Cortex of kidney (tissue), 1 donor: ENCODE measurements around the gene UCHL3.

ENCODE experiments used
- DNase-seq: peaks from one replicate; lab custom pipeline; 2025; lab: John Stamatoyannopoulos, UW

Gene UCHL3

DNA sequence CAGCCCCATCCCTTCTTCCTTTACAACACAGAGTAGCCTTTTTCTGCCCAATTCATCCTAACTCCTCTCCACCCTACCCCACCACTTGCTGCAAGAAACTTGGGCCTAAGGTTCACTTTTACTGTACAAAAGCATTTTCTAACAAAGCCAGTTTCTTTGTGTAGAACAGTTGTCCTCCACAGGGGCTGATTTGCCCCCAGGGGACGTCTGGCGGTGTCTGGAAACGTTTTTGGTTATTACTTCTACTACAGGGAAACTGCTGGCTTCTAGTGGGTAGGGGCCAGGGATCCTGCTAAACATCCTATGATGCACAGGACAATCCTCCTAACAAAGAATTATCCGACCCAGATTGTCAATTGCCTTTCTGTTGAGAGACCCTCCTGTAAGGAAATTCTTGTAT, 79.2 kb downstream of the UCHL3 start:
- DNase-seq = no peak

DNA sequence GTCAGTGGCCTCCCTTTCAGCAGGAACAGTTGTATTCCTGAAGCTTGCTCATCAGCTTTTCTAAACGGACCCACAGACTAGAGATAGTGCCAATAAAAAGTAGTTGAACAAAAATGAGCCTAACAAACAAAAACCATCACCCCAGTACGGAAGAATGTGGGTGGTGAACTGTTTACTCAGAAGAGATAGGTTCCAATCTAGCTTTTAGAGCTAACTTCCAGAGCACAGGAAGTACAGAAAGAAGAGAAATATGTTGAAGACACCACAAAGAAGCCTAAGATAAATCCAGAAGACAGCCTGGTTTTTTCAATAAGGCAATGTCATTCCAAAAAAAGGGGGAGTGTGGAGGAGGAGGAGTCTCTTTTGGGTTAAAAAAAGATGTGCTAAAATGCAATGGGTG, 83.7 kb downstream of the UCHL3 start:
- DNase-seq = no peak

DNA sequence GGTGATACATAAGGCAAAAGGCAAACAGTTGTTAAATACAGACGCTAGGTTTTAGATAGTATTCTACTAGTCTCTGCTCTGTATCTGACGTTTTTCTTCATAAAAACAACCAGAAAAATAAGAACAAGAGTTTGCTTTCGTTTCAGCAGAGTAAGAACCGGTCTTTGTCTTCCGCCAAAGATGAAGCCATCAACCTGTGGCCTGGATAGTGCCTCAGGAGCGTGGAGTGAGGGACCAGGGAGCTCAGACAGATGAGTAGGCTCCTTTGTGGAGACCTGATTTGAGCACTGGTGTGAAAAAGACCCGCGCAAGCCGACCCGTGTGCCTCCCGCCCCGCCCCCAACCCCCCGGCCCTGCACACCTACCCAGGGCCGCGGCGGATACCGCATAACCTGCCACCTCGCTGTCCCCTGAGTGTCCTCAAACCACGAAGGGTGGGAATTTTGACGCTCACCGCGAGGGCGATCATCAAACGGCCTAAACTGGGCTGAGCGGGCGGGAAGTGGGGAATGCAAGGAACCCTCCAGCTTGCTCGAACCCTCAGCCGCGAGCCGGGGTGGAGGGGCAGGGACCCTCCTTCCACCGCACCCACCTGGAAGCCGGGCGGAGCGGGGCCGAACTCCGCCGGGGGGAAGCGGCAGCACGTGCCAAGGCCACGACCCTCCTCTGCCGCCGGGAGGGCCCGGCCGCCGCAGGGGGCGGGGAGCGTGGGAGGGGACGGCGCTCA, 85.7 kb downstream of the UCHL3 start:
- DNase-seq = no peak

DNA sequence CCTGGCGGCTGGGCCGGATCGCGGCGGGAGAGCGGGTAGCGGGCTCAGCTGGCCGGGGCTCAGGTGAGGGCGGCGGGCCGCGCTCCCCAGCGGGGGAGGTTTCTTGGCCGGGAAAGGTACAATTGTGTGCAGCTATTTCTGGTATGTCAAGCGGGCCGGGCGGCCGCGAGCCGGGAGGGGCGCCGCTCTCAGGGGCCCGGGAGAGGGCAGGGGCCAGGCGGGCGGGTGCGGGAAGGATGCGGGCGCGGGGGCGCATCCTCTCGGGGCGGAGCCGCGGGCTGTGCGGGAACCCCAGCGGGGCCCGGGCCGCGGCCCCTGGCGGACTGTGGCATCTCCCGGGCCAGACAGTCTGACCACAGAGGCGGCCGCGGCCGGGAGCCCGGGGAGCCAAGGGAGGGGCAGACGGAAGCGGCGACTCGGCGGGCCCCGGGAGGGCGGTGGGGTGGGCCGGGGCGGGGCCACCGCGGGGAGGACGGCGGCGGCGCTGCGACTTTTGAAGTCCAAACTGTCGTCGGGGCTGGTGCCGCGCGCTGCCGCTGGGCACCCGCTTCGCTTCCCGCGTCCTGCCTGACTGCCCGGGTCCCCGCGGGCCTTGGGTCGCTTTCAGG, 86.3 kb downstream of the UCHL3 start, which contains the start of gene LMO7:
Gene LMO7 (plus strand): TSS at position 503 of the 608 bp plus-strand sequence. CDS start 328 bp downstream, outside the sequence.
- DNase-seq = no peak

DNA sequence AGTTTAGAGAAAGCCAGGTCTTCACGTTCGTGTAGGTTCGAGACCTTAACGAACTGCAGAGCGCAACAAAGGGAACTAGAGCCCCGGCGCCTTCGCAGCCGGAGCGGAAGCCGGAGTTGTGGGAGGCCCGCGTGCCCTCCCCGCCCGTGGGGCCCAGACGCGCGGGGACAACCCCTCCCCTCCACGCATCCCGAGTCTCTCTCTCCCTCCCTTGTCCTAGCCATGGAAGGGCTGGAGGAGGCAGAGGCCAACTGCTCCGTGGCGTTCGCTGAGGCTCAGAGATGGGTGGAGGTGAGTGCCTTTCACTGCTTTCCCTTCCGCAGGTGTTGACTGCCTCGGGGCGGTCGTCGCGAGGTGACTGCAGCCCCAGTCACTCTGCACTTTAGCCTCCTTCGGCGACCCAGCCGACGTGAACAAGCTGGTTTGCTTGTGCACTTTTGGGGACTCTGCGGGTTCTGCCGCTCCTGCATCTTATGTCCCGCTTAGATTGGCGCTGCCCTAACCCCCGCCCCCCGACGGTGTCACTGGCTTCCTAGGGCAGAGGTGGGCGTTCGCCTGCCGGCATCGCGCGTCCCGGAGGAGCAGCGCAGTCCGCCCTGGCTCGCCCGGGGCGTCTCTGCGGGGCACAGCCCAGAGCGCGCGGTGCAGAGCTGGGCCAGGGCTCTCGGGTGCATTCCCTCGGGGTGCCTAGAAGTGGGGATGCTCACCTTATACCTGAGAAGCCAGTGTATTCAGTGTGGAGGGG, 87.0 kb downstream of the UCHL3 start:
- DNase-seq = no peak

DNA sequence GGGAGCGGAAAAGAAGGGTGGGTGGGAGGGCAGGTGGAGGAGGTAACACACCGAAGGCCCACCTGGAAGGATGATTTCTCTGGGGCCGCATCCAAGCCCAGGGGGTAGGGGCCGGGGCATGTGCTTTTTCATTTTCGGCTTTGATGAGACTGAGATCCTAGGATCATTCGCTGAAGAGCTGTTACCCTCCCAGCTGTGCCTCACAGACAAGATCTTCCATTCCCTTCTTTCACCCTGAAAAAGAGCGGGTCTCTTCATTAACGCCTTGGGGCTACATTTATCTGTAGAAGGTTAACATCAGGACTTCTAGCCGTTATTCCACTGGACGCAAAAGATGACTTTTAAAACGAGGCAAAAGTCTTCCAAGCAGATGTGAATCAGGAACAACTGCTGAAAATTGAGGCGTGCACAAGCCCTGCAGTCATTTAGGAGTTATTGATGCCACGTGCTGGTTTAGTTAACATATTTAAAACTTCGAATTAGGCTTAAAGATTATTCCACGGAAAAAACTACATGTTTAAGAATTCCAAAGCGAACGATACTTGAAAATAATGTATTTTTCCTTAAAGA, 87.7 kb downstream of the UCHL3 start:
- DNase-seq = no peak

DNA sequence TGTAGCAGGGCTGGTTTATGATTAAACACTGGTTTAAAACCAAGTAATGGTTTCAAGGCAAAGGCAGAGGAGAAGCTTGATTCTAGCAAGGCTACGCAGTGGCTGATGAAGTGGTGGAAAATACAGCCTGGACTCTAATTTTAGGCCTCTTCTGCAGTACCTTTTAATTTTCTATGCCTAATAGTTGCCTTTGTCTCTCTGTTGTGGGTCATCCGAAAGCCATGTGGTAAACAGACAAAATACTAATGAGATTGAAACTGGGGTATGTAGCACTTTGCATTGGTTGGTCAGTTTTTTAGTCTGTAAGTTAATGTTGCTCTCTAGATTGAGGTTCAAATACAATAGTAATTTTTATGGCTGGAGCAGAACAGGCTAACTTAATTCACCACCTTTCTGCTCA, 89.9 kb downstream of the UCHL3 start:
- DNase-seq = no peak

DNA sequence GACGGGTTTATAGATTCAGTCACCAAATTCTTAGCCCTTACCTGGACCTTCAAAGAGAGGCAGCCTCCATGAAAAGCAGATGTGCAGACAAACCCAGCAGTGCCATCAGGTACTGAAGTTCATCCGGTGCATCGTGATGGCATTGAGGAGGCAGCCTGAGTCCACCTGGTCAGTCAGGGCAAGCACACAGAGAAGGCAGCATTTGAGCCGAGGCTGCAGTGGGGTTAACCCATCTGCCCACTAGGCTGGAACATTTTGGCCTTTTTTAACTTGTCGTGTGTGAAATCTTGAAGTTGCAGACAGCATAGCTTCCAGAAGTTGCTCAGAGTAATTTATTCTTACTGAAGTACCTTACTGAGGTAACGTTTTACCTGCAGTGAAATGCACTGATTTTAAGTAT, 91.4 kb downstream of the UCHL3 start:
- DNase-seq = no peak

DNA sequence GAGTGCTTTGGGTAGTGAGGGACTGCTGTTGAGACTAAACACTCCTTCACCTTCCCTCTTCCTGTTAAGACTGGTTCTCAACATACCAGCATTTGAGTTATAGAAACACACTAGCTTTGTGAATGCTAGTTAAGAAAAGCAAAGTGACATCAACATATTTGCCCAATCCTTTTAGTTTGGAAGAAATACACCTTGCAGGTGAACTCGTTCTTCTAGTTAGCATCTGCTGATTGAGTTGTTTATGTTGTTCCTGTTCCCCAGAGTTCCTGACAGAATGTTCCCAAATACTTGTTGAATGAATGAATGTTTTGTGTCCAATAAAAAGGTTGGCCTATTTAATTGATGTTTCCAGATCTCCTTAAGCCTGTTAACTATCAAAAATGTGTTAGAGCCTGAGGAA, 93.6 kb downstream of the UCHL3 start:
- DNase-seq = no peak

DNA sequence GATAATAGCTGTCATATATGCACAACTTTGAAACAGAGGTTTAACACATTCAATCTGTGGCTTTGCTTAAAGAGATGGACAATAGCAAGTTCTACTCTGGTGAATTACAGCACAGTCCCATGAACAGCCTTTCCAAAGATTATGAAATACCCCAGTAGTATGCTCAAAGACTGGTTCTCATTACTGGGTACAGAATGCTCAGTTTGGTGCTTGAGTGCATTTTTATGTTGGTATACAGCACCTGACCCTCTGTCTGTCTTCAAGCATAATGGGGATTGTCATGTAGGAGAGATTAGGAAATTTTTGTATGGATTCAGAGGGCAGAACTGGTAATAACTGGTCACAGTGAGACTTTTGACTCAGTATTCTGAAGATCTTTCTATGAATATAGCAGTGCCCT, 94.1 kb downstream of the UCHL3 start:
- DNase-seq = no peak

DNA sequence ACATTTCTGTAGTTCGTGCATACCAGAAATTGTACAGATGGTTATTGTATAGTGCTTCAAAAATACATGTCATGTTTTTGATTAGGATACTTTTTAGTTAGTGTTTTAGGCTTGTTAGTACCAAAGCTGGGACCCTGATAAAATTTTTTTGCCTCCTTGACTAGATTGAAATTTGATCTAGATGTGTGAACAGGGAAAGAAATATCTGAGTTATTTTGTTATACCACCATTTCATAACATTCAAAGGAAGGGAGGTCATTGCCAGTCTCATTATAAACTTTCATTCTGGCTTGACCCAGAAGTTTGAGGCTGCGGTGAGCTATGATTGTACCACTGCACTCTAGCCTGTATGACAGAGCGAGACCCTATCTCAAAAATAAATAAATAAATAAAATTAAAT, 95.5 kb downstream of the UCHL3 start:
- DNase-seq = no peak

DNA sequence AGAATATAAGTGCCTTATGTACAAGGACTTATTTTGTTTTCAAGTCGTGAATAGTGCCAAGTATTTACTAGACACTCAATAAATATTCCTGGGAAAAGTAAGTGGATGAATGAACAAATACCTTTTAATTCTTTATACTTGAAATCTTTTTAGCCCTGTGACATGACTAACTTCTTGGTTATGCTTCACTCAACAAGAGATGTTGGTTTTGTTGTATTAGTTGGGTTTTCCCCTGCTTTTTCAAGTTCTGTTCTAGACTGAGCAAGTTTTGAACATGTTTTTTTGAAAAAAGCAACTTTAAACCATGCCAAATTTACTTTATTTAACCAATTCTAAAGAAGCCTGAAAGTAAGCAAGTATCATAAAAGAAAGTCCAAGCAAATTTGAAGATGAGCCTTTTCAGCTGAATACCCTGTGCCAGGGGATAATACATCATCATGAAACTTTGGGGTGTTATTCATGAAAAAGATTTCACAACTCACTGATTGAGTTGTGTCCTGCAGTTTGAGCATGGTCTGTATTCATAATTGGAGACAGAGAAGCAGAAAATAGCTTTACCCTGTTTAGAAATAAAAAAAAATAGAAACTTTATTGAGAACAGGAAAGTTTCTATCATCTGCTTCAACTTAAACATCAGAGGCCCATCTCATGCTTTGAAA, 97.7 kb downstream of the UCHL3 start:
- no peak for DNase-seq

DNA sequence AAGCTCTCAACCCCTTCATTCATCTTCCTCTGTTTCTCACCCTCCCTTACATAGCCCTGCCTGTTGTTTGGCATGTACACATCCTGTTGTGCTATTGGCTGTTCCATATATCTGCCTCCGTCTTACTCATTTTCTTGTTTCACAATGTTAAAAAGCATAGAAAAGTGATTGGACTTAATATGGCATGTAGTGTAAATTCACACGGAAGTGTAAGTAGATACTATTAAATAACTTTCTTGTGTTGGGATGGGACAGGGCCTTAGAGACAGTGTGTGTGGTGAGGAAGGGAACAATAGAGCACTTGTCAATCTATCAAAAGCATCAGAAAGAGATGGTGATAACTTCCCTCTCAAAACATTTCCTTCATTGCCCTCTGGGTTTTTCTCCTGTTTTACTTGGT, 98.9 kb downstream of the UCHL3 start:
- DNase-seq = no peak

DNA sequence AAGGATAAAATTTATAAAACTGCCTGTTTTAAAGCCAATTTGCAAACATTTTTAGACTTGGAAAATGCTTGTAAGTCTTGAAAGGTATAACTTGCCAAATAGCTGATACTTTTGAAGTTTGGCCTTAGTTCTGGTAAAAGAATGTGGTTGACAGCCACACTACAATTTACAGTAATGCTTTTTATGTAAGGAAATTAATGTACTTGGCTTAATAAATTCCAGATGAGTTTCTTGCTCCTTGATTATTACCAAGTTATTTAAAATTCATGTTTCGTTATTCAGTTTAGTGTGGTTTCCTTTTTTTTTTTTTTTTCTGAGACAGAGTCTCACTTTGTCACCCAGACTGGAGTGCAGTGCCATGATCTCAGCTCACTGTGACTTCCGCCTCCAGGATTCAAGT, 101.4 kb downstream of the UCHL3 start:
- DNase-seq = no peak

DNA sequence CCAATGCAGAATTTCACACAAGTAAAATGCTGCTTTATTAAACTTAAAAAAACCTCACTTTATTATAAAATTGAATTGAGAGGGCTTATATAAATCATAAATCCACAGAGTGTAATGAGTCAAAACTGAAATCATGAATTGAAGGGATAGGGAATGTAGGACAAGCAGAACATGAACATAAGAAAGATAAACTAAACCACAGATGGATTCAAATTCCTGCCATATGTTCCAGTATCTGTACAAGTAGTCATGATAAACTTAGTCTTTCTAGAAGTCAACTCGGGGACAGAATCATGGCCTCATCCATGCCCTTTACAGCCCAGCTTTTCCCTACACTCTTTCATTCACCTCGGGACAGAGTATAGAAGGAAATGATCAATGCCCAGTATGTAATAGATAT, 103.1 kb downstream of the UCHL3 start:
- DNase-seq = no peak
